GM12878 (cell line): Measurements from ENCODE around the gene NCR3LG1. TPM values are rescaled to one million over a fixed set of nuclear protein-coding genes. Genes with fewer than 3 reads are reported as not detected.

Source experiments
- ATAC-seq: fragments of 200-7000 bp; cut with Tn5 transposase; 3 replicates; pipeline ENCODE4 v1.9.1; 2020; ENCODE audit warnings: mild to moderate bottlenecking, moderate library complexity
- BruUV-seq: library from RNA; stranded (reverse); fragments of 400-500 nt; replicated peaks from 2 replicates; lab custom pipeline; 2021; lab: Mats Ljungman, UMichigan
- CTCF ChIA-PET: fragments of 300-600 bp; sonication (Branson Sonifier 250); formaldehyde crosslinking; extraction: SDS; loops from one replicate; lab custom pipeline; 2021; ENCODE audit warnings: inconsistent platforms; lab: Yijun Ruan, JAX
- POLR2A ChIA-PET: fragments of 350-600 bp; formaldehyde crosslinking; extraction: SDS; loops from one replicate; lab custom pipeline; 2021; ENCODE audit warnings: inconsistent platforms; lab: Charles Lee
- RAD21 ChIA-PET: fragments of 300-600 bp; sonication (Branson Sonifier 250); formaldehyde crosslinking; loops from one replicate; lab custom pipeline; 2023; ENCODE audit warnings: antibody characterized with exemption; ENCODE audit not compliant: unreplicated experiment; lab: Charles Lee
- SMC1A ChIA-PET: fragments of 300-600 bp; sonication (Branson Sonifier 250); formaldehyde crosslinking; loops from one replicate; lab custom pipeline; 2023; ENCODE audit not compliant: unreplicated experiment, uncharacterized antibody; lab: Charles Lee
- DNase-seq: peaks from one replicate; pipeline ENCODE4 v3.0.0-alpha.2; 2011; ENCODE audit warnings: low read depth, low spot score
- FAIRE-seq: peaks from 3 replicates; lab custom pipeline; 2011; peaks lifted over from hg19 to GRCh38; lab: Jason Lieb, UNC
- H2AFZ ChIP-seq: 2 replicates; pipeline ENCODE4 v1.6.0; 2011; ENCODE audit warnings: low read depth, low read length, control low read depth; ENCODE audit not compliant: control insufficient read depth
- H3K27ac ChIP-seq: 2 replicates; pipeline ENCODE4 v1.5.1; 2011; ENCODE audit warnings: control low read depth; ENCODE audit not compliant: control insufficient read depth, insufficient read depth
- H3K27me3 ChIP-seq, 2 experiments: replicated peaks in 1 of 2; 2 replicates each; pipeline versions ENCODE4 v1.6.0 to v1.6.1; 2011; ENCODE audit warnings: low read length in 1 of 2; ENCODE audit not compliant: control insufficient read depth in 2 of 2, insufficient read depth in 2 of 2
- H3K36me3 ChIP-seq, 2 experiments: 2 replicates each; pipeline ENCODE4 v1.5.1; 2011; ENCODE audit warnings: low read length in 1 of 2; ENCODE audit not compliant: control insufficient read depth in 2 of 2, insufficient read depth in 2 of 2
- H3K4me1 ChIP-seq: 2 replicates; pipeline ENCODE4 v1.6.1; 2011; ENCODE audit warnings: mild to moderate bottlenecking, low read length, moderate library complexity, mixed read lengths; ENCODE audit not compliant: control insufficient read depth, insufficient read depth
- H3K4me2 ChIP-seq: 2 replicates; pipeline ENCODE4 v1.6.0; 2011; ENCODE audit warnings: control low read depth; ENCODE audit not compliant: control insufficient read depth, insufficient read depth
- H3K4me3 ChIP-seq: fragments of 200-600 bp; sonication (generic); 2 replicates; pipeline ENCODE4 v1.5.1; 2016
- H3K79me2 ChIP-seq: 2 replicates; pipeline ENCODE4 v1.6.0; 2011; ENCODE audit warnings: low read length; ENCODE audit not compliant: control insufficient read depth, insufficient read depth
- H3K9ac ChIP-seq: 2 replicates; pipeline ENCODE4 v1.8.0; 2011; ENCODE audit warnings: low read length, control low read depth, mixed read lengths; ENCODE audit not compliant: control insufficient read depth, insufficient read depth
- H3K9me3 ChIP-seq: replicated peaks from 3 replicates; pipeline ENCODE4 v1.5.1; 2011; ENCODE audit warnings: mild to moderate bottlenecking, low read length; ENCODE audit not compliant: control insufficient read depth, insufficient read depth
- H4K20me1 ChIP-seq: 2 replicates; pipeline ENCODE4 v1.6.0; 2011; ENCODE audit not compliant: control insufficient read depth, insufficient read depth
- ATF2 ChIP-seq: IDR thresholded peaks from 2 replicates; pipeline ENCODE4 v1.6.1; 2012; ENCODE audit warnings: low read length, inconsistent platforms
- BCLAF1 ChIP-seq: fragments of 450-650 bp; IDR thresholded peaks from 2 replicates; pipeline ENCODE4 v1.6.1; 2017; ENCODE audit warnings: antibody characterized with exemption, mild to moderate bottlenecking, moderate library complexity
- DPF2 ChIP-seq: fragments of 450-650 bp; IDR thresholded peaks from 2 replicates; pipeline ENCODE4 v1.6.1; 2017; ENCODE audit warnings: mild to moderate bottlenecking
- LARP7 ChIP-seq: fragments of 450-650 bp; IDR thresholded peaks from 2 replicates; pipeline ENCODE4 v1.6.1; 2017; ENCODE audit warnings: mild to moderate bottlenecking
- MEF2A ChIP-seq: IDR thresholded peaks from 2 replicates; pipeline ENCODE4 v1.6.1; 2011; ENCODE audit warnings: low read depth, mild to moderate bottlenecking, low read length, moderate library complexity; ENCODE audit not compliant: insufficient read depth
- MEF2B ChIP-seq: fragments of 450-650 bp; IDR thresholded peaks from 2 replicates; pipeline ENCODE4 v1.6.1; 2018; ENCODE audit warnings: mild to moderate bottlenecking, moderate library complexity; ENCODE audit not compliant: partially characterized antibody, poor library complexity, severe bottlenecking
- MYC ChIP-seq: IDR thresholded peaks from 2 replicates; pipeline ENCODE4 v1.6.1; 2011; ENCODE audit warnings: mild to moderate bottlenecking, low read length, moderate library complexity, inconsistent platforms; ENCODE audit not compliant: insufficient read depth, insufficient replicate concordance, insufficient read length, severe bottlenecking
- NFYB ChIP-seq: IDR thresholded peaks from 2 replicates; pipeline ENCODE4 v1.6.1; 2011; ENCODE audit warnings: low read depth, mild to moderate bottlenecking, low read length, improper control_type of control experiment, moderate library complexity; ENCODE audit not compliant: insufficient read depth
- NR2F1 ChIP-seq: fragments of 450-650 bp; conservative IDR thresholded peaks from 2 replicates; pipeline ENCODE4 v1.6.1; 2017; ENCODE audit warnings: mild to moderate bottlenecking
- RELA ChIP-seq: fragments of 450-650 bp; IDR thresholded peaks from 2 replicates; pipeline ENCODE4 v1.8.0; 2014; ENCODE audit warnings: borderline replicate concordance; ENCODE audit not compliant: partially characterized antibody
- WGBS: methylation state at CpG from one replicate; pipeline ENCODE4 v1.1.6; 2016; ENCODE audit warnings: low lambda C conversion rate; ENCODE audit not compliant: insufficient replicate concordance, insufficient coverage; ENCODE audit errors: missing lambda C conversion rate; 5-methylcytosine and 5-hydroxymethylcytosine counted together
- in situ Hi-C: fragments of 300-500 bp; cut with MboI; formaldehyde crosslinking; loops from 9 replicates; pipeline ENCODE4 v1.14.3; 2018; ENCODE audit warnings: mixed read lengths
- intact Hi-C: fragments of 100-400 bp; cut with micrococcal nuclease; formaldehyde crosslinking; loops from one replicate; pipeline ENCODE4 v1.14.2; 2022; ENCODE audit not compliant: unreplicated experiment
- polyA plus RNA-seq, 11 experiments: library from polyadenylated mRNA; depleted of rRNA in 4 of 11; unstranded in 6 of 11; stranded (reverse) in 5 of 11; fragments of >200 nt; fragmentation: Nextera tagmentation in 4 of 11; fragmentation: Illumina TruSeq in 1 of 11; extraction: Ambion mirVana in 4 of 11; extraction: Trizol in 1 of 11; gene quantifications; 1 replicate in 1 of 11; 2 replicates in 10 of 11; pipeline versions ENCODE4 v1.2.1 to v1.2.3, GENCODE V29; 2011 to 2016; ENCODE audit warnings: inconsistent platforms in 2 of 11, missing spikeins in 2 of 11, low read depth in 1 of 11
- total RNA-seq, 4 experiments: library from RNA; depleted of rRNA in 3 of 4; stranded (reverse); fragments of >200 nt in 3 of 4; fragmentation: Illumina TruSeq in 1 of 4; extraction: Trizol in 1 of 4; gene quantifications; 2 replicates each; pipeline versions ENCODE4 v1.2.1 to v1.2.3, GENCODE V29; 2013 to 2021

NCR3LG1 gene
- total and polyA plus RNA-seq, 10 of the 15 experiments (the other 5 are each of a cell fraction or from before 2014, with no cell fraction given) = under 0.01 to 0.18 (median 0.11) TPM; not detected in 2

GRCh38 chr11:17395554-17395961 is 44.0 kb downstream of the NCR3LG1 start:
- no peak for DNase-seq

More at GRCh38 chr11:17395554-17395961, 44.0 kb downstream of the NCR3LG1 start:
- Histone ChIP-seq H4K20me1 (no peaks in the 10 kb centered on the region), H3K9me3 (no peaks in the 10 kb centered on the region), H3K4me1 (peaks cover 6% of the 10 kb centered on the region), H3K36me3 (no peaks in the 10 kb centered on the region), H3K79me2 (no peaks in the 10 kb centered on the region), H3K27me3 (no peaks in the 10 kb centered on the region), H3K4me2 (no peak overlapping the region), H2AFZ (no peak overlapping the region), H3K4me3 (no peak overlapping the region), H3K9ac (no peak overlapping the region), H3K27ac (no peak overlapping the region)
- intact Hi-C loops = no loop called here
- no TSS peak for BruUV-seq
- in situ Hi-C loops = no loop called here
- SMC1A ChIA-PET = no interaction called here
- FAIRE-seq (no peak), ATAC-seq (no peak)
- TF ChIP-seq BCLAF1 (no peak), RELA (no peak), NR2F1 (no peak), LARP7 (no peak), MEF2B (no peak), ATF2 (no peak), NFYB (no peak), DPF2 (no peak), MYC (no peak), MEF2A (no peak)
- POLR2A ChIA-PET = no interaction called here
- CTCF ChIA-PET = no interaction called here
- 71% methylated on average over 13 of the region's 20 CpGs for WGBS
- RAD21 ChIA-PET = no interaction called here
